Spinal cord (tissue), 4 donors: ENCODE results near the gene LAIR1. TPM values are rescaled to one million over a fixed set of nuclear protein-coding genes. Genes with fewer than 3 reads are reported as not detected.

Experiments
- polyA plus RNA-seq, 2 donors: library from polyadenylated mRNA; unstranded; fragments of 120-200 nt; gene quantifications; one replicate each; pipeline ENCODE4 v1.2.1, GENCODE V29; 2013; ENCODE audit not compliant: insufficient read length in 2 of 2
- total RNA-seq, 2 donors: library from RNA; depleted of rRNA in 1 of 2; stranded (reverse); fragments of 120-200 nt in 1 of 2; fragments of >200 nt in 1 of 2; gene quantifications; one replicate each; pipeline versions ENCODE4 v1.2.3 to v1.2.4, GENCODE V29; 2013 to 2014

LAIR1 gene
- total and polyA plus RNA-seq, 4 donors: 6.7 to 12.3 (median 8.1) TPM

Other genes starting within 250 kb of the LAIR1 start
- gene TFPT, start 249.3 kb downstream of the LAIR1 start, total RNA-seq: 10 to 100 TPM in 1 of 2 donors, 1 to 10 TPM in 1; 8.4 to 20.1 TPM
- gene TFPT, start 249.3 kb downstream of the LAIR1 start, polyA plus RNA-seq: 10 to 100 TPM; 28.4 to 34.5 TPM
- 10 to 100 TPM; 26.9 to 54.4 TPM for gene PRPF31, start 249.2 kb downstream of the LAIR1 start, total RNA-seq
- gene PRPF31, start 249.2 kb downstream of the LAIR1 start, polyA plus RNA-seq: 10 to 100 TPM; 69.9 to 72.4 TPM
- gene CNOT3, start 227.2 kb downstream of the LAIR1 start, total RNA-seq: 10 to 100 TPM in 1 of 2 donors, 1 to 10 TPM in 1; 7.2 to 14.4 TPM
- gene CNOT3, start 227.2 kb downstream of the LAIR1 start, polyA plus RNA-seq: 10 to 100 TPM; 59.0 to 62.9 TPM
- 10 to 100 TPM in 1 of 2 donors, 1 to 10 TPM in 1; 3.7 to 13.3 TPM for gene LENG1, start 205.2 kb downstream of the LAIR1 start, total RNA-seq
- gene LENG1, start 205.2 kb downstream of the LAIR1 start, polyA plus RNA-seq: 10 to 100 TPM; 11.8 to 11.9 TPM
- gene TMC4, start 191.8 kb downstream of the LAIR1 start, total RNA-seq: 1 to 10 TPM in 1 of 2 donors, under 1 TPM in 1; 0.50 to 2.1 TPM
- 1 to 10 TPM; 2.8 to 4.2 TPM for gene TMC4, start 191.8 kb downstream of the LAIR1 start, polyA plus RNA-seq
- 10 to 100 TPM; 31.6 to 32.8 TPM for gene MBOAT7, start 175.4 kb downstream of the LAIR1 start, total RNA-seq
- 100 to 1,000 TPM; 109 to 112 TPM for gene MBOAT7, start 175.4 kb downstream of the LAIR1 start, polyA plus RNA-seq
- 10 to 100 TPM; 24.6 to 43.6 TPM for gene TSEN34, start 173.6 kb downstream of the LAIR1 start, total RNA-seq
- gene TSEN34, start 173.6 kb downstream of the LAIR1 start, polyA plus RNA-seq: 10 to 100 TPM; 49.1 to 53.0 TPM
- gene RPS9, start 164.1 kb downstream of the LAIR1 start, total RNA-seq: 1,000 to 10,000 TPM; 1,598 to 1,602 TPM
- 1,000 to 10,000 TPM; 1,091 to 1,368 TPM for gene RPS9, start 164.1 kb downstream of the LAIR1 start, polyA plus RNA-seq
- 1 to 10 TPM; 1.7 to 5.1 TPM for gene LILRB3, start 141.9 kb downstream of the LAIR1 start, total RNA-seq
- under 1 TPM; 0.59 to 0.86 TPM for gene LILRB3, start 141.9 kb downstream of the LAIR1 start, polyA plus RNA-seq
- under 1 TPM; 0.33 to 0.99 TPM for gene LILRA6, start 122.1 kb downstream of the LAIR1 start, total RNA-seq
- gene LILRA6, start 122.1 kb downstream of the LAIR1 start, polyA plus RNA-seq: under 1 TPM; 0.53 to 0.67 TPM
- gene LILRB5, start 107.7 kb downstream of the LAIR1 start, total RNA-seq: 1 to 10 TPM; 2.4 to 4.0 TPM
- gene LILRB5, start 107.7 kb downstream of the LAIR1 start, polyA plus RNA-seq: 1 to 10 TPM in 1 of 2 donors, under 1 TPM in 1; 0.84 to 2.5 TPM
- 1 to 10 TPM in 1 of 2 donors, under 1 TPM in 1; 0.61 to 1.6 TPM for gene LILRB2, start 83.8 kb downstream of the LAIR1 start, total RNA-seq
- under 1 TPM; 0.43 to 0.54 TPM for gene LILRB2, start 83.8 kb downstream of the LAIR1 start, polyA plus RNA-seq
- 1 to 10 TPM in 1 of 2 donors, under 1 TPM in 1; 0.50 to 3.2 TPM for gene LILRA5, start 51.8 kb downstream of the LAIR1 start, total RNA-seq
- under 1 TPM in 1 of 2 donors, not detected in 1; 0.54 TPM for gene LILRA5, start 51.8 kb downstream of the LAIR1 start, polyA plus RNA-seq
- 1 to 10 TPM in 1 of 2 donors, under 1 TPM in 1; 0.50 to 1.4 TPM for gene LILRA4, start 25.8 kb downstream of the LAIR1 start, total RNA-seq
- 1 to 10 TPM in 1 of 2 donors, under 1 TPM in 1; 0.38 to 1.7 TPM for gene LILRA4, start 25.8 kb downstream of the LAIR1 start, polyA plus RNA-seq
- 100 to 1,000 TPM; 170 to 223 TPM for gene TTYH1, start 50.5 kb upstream of the LAIR1 start, total RNA-seq
- 1,000 to 10,000 TPM in 1 of 2 donors, 100 to 1,000 TPM in 1; 857 to 1,011 TPM for gene TTYH1, start 50.5 kb upstream of the LAIR1 start, polyA plus RNA-seq
- 10 to 100 TPM; 25.3 to 52.0 TPM for gene LENG8, start 84.3 kb upstream of the LAIR1 start, total RNA-seq
- gene LENG8, start 84.3 kb upstream of the LAIR1 start, polyA plus RNA-seq: 100 to 1,000 TPM; 199 to 269 TPM
- 1 to 10 TPM; 1.2 to 3.2 TPM for gene LENG9, start 98.8 kb upstream of the LAIR1 start, total RNA-seq
- 1 to 10 TPM; 2.5 to 2.8 TPM for gene LENG9, start 98.8 kb upstream of the LAIR1 start, polyA plus RNA-seq
- 10 to 100 TPM; 10.9 to 42.5 TPM for gene CDC42EP5, start 108.4 kb upstream of the LAIR1 start, total RNA-seq
- gene CDC42EP5, start 108.4 kb upstream of the LAIR1 start, polyA plus RNA-seq: 10 to 100 TPM in 1 of 2 donors, 1 to 10 TPM in 1; 6.5 to 24.1 TPM
- gene LAIR2, start 137.9 kb upstream of the LAIR1 start, total RNA-seq: not detected
- not detected for gene LAIR2, start 137.9 kb upstream of the LAIR1 start, polyA plus RNA-seq
- 1 to 10 TPM in 1 of 2 donors, under 1 TPM in 1; 0.99 to 1.3 TPM for gene LILRA2, start 208.9 kb upstream of the LAIR1 start, total RNA-seq
- 1 to 10 TPM; 1.5 to 1.8 TPM for gene LILRA2, start 208.9 kb upstream of the LAIR1 start, polyA plus RNA-seq
- gene LILRA1, start 228.7 kb upstream of the LAIR1 start, total RNA-seq: under 1 TPM; 0.83 to 0.99 TPM
- 1 to 10 TPM in 1 of 2 donors, under 1 TPM in 1; 0.72 to 1.4 TPM for gene LILRA1, start 228.7 kb upstream of the LAIR1 start, polyA plus RNA-seq